ENCODE data around the gene TRAPPC11. TPM values are rescaled to one million over a fixed set of nuclear protein-coding genes. Genes with fewer than 3 reads are reported as not detected.
A peak's percentile ranks its signal among the peaks of the same experiment; 100 is the strongest.

Gene TRAPPC11
- total and polyA plus RNA-seq, 4 donors = 35.6 to 68.3 (median 46.1) TPM

DNA sequence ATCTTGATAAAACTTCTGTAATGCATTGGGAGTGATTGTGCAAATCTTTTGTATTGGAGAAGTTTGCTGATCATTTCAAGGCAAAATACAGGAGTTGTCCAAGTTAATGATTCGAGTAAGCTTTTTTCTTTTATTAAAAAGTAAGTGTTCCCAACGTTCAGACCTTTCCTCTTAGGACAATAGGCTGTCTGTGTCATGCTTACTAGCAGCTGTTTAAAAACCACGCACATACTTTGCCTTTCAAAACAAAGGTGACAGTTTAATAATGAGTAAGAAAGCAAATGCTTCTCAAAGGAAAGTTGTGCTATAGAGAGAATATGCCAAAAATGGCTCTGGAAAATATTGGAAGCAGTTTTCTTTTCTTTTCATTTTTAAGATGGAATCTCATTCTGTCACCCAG is 11.2 kb downstream of the TRAPPC11 start:
- no peak for DNase-seq (ENCODE audit: low read depth in 4 of 6, low spot score in 6 of 6)
- H3K27me3 ChIP-seq (ENCODE audit: control insufficient read depth, insufficient read depth, low read length) = no peaks in the 10 kb centered on the region
- H3K36me3 ChIP-seq (ENCODE audit: control insufficient read depth, insufficient read depth, low read length) = peaks cover 7% of the 10 kb centered on the region
- H3K27ac ChIP-seq (ENCODE audit: low read depth, low read length) = no peak overlapping the region
- no peaks in the 10 kb centered on the region for H3K9me3 ChIP-seq (ENCODE audit: control insufficient read depth, insufficient read depth, low read length)
- H3K4me1 ChIP-seq (ENCODE audit: control insufficient read depth, insufficient read depth, low read length) = no peaks in the 10 kb centered on the region
- no CpG with 5 or more reads among the region's 3 CpGs for WGBS (ENCODE audit: insufficient coverage)
- H3K4me3 ChIP-seq (ENCODE audit: low read depth, low read length) = no peak overlapping the region

GRCh38 chr4:183670960-183671555 is 12.0 kb downstream of the TRAPPC11 start:
- Histone ChIP-seq H3K9me3 (ENCODE audit: control insufficient read depth, insufficient read depth, low read length) (no peaks in the 10 kb centered on the region), H3K27me3 (ENCODE audit: control insufficient read depth, insufficient read depth, low read length) (no peaks in the 10 kb centered on the region), H3K36me3 (ENCODE audit: control insufficient read depth, insufficient read depth, low read length) (peaks cover 5% of the 10 kb centered on the region), H3K4me3 (ENCODE audit: low read depth, low read length) (no peak overlapping the region), H3K27ac (ENCODE audit: low read depth, low read length) (no peak overlapping the region), H3K4me1 (ENCODE audit: control insufficient read depth, insufficient read depth, low read length) (no peaks in the 10 kb centered on the region)
- WGBS (ENCODE audit: insufficient coverage) = 90% methylated on average over 10 of the region's 12 CpGs
- DNase-seq (ENCODE audit: low read depth in 4 of 6, low spot score in 6 of 6) = no peak

DNA sequence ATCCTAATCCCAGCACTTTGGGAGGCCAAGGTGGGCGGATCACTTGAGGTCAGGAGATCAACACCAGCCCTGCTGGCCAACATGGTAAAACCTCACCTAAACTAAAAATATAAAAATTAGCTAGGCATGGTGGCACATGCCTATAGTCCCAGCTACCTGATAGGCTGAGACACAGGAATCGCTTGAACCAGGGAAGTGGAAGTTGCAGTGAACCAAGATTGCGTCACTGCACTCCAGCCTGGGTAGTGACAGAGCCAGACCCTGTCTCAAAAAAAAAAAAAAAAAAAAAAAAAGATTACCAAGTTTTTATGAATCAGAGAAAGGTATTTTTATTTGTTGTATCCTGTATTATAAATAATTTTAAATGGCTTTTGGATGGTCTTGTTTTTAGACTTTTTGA is 15.1 kb downstream of the TRAPPC11 start:
- Histone ChIP-seq H3K27me3 (ENCODE audit: control insufficient read depth, insufficient read depth, low read length) (no peaks in the 10 kb centered on the region), H3K36me3 (ENCODE audit: control insufficient read depth, insufficient read depth, low read length) (peaks cover 18% of the 10 kb centered on the region), H3K4me1 (ENCODE audit: control insufficient read depth, insufficient read depth, low read length) (no peaks in the 10 kb centered on the region), H3K9me3 (ENCODE audit: control insufficient read depth, insufficient read depth, low read length) (no peaks in the 10 kb centered on the region), H3K4me3 (ENCODE audit: low read depth, low read length) (no peak overlapping the region), H3K27ac (ENCODE audit: low read depth, low read length) (no peak overlapping the region)
- no peak for DNase-seq (ENCODE audit: low read depth in 4 of 6, low spot score in 6 of 6)
- no CpG with 5 or more reads among the region's 3 CpGs for WGBS (ENCODE audit: insufficient coverage)

GRCh38 chr4:183675625-183676024 is 16.5 kb downstream of the TRAPPC11 start:
- Histone ChIP-seq H3K36me3 (ENCODE audit: control insufficient read depth, insufficient read depth, low read length) (peaks cover 17% of the 10 kb centered on the region), H3K27ac (ENCODE audit: low read depth, low read length) (no peak overlapping the region), H3K9me3 (ENCODE audit: control insufficient read depth, insufficient read depth, low read length) (no peaks in the 10 kb centered on the region), H3K4me1 (ENCODE audit: control insufficient read depth, insufficient read depth, low read length) (no peaks in the 10 kb centered on the region), H3K27me3 (ENCODE audit: control insufficient read depth, insufficient read depth, low read length) (no peaks in the 10 kb centered on the region), H3K4me3 (ENCODE audit: low read depth, low read length) (no peak overlapping the region)
- DNase-seq (ENCODE audit: low read depth in 4 of 6, low spot score in 6 of 6) = no peak
- 100% methylated on average over 2 of the region's 4 CpGs for WGBS (ENCODE audit: insufficient coverage)

DNA sequence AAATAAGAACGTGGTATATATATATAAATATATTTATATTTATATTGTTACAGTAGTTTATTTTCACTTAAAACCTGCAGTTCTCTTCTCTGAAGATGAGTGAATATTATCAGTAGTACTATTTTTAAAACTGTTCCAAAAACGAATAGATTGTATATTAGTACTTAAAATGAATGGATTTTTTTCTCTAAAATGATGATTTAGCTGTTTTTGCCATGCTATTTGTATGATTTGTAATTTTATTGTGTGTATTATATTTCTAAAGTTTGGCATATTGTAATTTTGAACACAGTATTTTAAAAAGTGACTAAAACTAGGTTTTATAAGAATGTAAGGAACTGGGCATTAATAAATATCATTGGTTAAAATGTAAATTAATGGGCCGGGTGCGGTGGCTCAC is 22.0 kb downstream of the TRAPPC11 start:
- Histone ChIP-seq H3K4me3 (ENCODE audit: low read depth, low read length) (no peak overlapping the region), H3K27me3 (ENCODE audit: control insufficient read depth, insufficient read depth, low read length) (no peaks in the 10 kb centered on the region), H3K4me1 (ENCODE audit: control insufficient read depth, insufficient read depth, low read length) (no peaks in the 10 kb centered on the region), H3K9me3 (ENCODE audit: control insufficient read depth, insufficient read depth, low read length) (no peaks in the 10 kb centered on the region), H3K27ac (ENCODE audit: low read depth, low read length) (no peak overlapping the region), H3K36me3 (ENCODE audit: control insufficient read depth, insufficient read depth, low read length) (peaks cover 29% of the 10 kb centered on the region)
- whole genome bisulfite sequencing (ENCODE audit: insufficient coverage) = no CpG with 5 or more reads among the region's 4 CpGs
- DNase-seq (ENCODE audit: low read depth in 4 of 6, low spot score in 6 of 6) = no peak

GRCh38 chr4:183686461-183686860 is 27.4 kb downstream of the TRAPPC11 start:
- no peak for DNase-seq (ENCODE audit: low read depth in 4 of 6, low spot score in 6 of 6)
- Histone ChIP-seq H3K9me3 (ENCODE audit: control insufficient read depth, insufficient read depth, low read length) (no peaks in the 10 kb centered on the region), H3K36me3 (ENCODE audit: control insufficient read depth, insufficient read depth, low read length) (peaks cover 26% of the 10 kb centered on the region), H3K4me1 (ENCODE audit: control insufficient read depth, insufficient read depth, low read length) (no peaks in the 10 kb centered on the region), H3K4me3 (ENCODE audit: low read depth, low read length) (no peak overlapping the region), H3K27ac (ENCODE audit: low read depth, low read length) (no peak overlapping the region), H3K27me3 (ENCODE audit: control insufficient read depth, insufficient read depth, low read length) (no peaks in the 10 kb centered on the region)
- WGBS (ENCODE audit: insufficient coverage) = 100% methylated on average over 1 of the region's 2 CpGs

DNA sequence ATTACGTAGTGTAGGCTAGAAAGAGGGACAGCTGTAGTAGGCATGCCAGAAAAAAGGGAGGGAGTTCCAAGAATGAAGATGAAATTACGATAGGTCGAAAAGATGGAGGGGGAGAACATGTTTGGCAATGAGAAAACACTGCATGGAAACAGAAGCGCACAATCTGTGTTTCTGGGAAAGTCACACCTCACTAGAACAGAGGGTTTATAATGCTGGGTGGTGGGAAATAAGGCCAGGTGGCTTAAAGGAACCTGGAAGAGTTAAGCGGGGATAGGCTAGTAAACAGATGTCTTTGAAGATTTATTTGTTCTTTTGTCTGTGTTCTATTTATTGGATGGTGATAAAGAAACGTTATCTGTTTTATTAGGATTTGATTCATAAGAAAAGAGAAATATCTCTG is 29.1 kb downstream of the TRAPPC11 start:
- no peaks in the 10 kb centered on the region for H3K4me1 ChIP-seq (ENCODE audit: control insufficient read depth, insufficient read depth, low read length)
- no peak overlapping the region for H3K27ac ChIP-seq (ENCODE audit: low read depth, low read length)
- H3K4me3 ChIP-seq (ENCODE audit: low read depth, low read length) = no peak overlapping the region
- DNase-seq (ENCODE audit: low read depth in 4 of 6, low spot score in 6 of 6) = peak in 1 of 6 donors; percentile 21
- no peaks in the 10 kb centered on the region for H3K9me3 ChIP-seq (ENCODE audit: control insufficient read depth, insufficient read depth, low read length)
- 90% methylated on average over 6 of the region's 6 CpGs for WGBS (ENCODE audit: insufficient coverage)
- H3K27me3 ChIP-seq (ENCODE audit: control insufficient read depth, insufficient read depth, low read length) = no peaks in the 10 kb centered on the region
- peaks cover 26% of the 10 kb centered on the region for H3K36me3 ChIP-seq (ENCODE audit: control insufficient read depth, insufficient read depth, low read length)

GRCh38 chr4:183691006-183691405 is 31.9 kb downstream of the TRAPPC11 start:
- no peak for DNase-seq (ENCODE audit: low read depth in 4 of 6, low spot score in 6 of 6)
- Histone ChIP-seq H3K4me3 (ENCODE audit: low read depth, low read length) (no peak overlapping the region), H3K27ac (ENCODE audit: low read depth, low read length) (no peak overlapping the region), H3K4me1 (ENCODE audit: control insufficient read depth, insufficient read depth, low read length) (no peaks in the 10 kb centered on the region), H3K9me3 (ENCODE audit: control insufficient read depth, insufficient read depth, low read length) (no peaks in the 10 kb centered on the region), H3K36me3 (ENCODE audit: control insufficient read depth, insufficient read depth, low read length) (peaks cover 27% of the 10 kb centered on the region), H3K27me3 (ENCODE audit: control insufficient read depth, insufficient read depth, low read length) (no peaks in the 10 kb centered on the region)

DNA sequence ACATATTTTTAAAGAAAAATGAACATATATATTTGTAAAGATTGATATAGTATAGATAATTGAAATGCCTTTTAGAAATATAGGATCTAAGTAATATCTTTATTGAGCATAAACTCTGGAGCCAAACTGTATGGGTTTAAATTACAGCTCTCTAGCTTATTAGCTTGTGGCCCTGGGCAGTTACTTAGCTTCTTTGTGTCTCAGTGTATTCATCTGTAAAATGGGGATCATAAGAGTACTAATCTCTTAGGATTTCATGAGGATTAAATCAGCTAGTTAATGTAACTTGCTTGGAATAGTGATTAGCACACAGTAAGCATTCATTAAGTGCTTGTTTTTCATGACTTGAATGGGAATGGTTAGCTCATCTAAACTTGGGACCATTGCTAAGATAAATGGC is 32.8 kb downstream of the TRAPPC11 start:
- Histone ChIP-seq H3K27ac (ENCODE audit: low read depth, low read length) (no peak overlapping the region), H3K4me3 (ENCODE audit: low read depth, low read length) (no peak overlapping the region), H3K9me3 (ENCODE audit: control insufficient read depth, insufficient read depth, low read length) (no peaks in the 10 kb centered on the region), H3K4me1 (ENCODE audit: control insufficient read depth, insufficient read depth, low read length) (no peaks in the 10 kb centered on the region), H3K27me3 (ENCODE audit: control insufficient read depth, insufficient read depth, low read length) (no peaks in the 10 kb centered on the region), H3K36me3 (ENCODE audit: control insufficient read depth, insufficient read depth, low read length) (peaks cover 26% of the 10 kb centered on the region)
- no peak for DNase-seq (ENCODE audit: low read depth in 4 of 6, low spot score in 6 of 6)

GRCh38 chr4:183698909-183699308 is 39.8 kb downstream of the TRAPPC11 start:
- Histone ChIP-seq H3K4me1 (ENCODE audit: control insufficient read depth, insufficient read depth, low read length) (no peaks in the 10 kb centered on the region), H3K36me3 (ENCODE audit: control insufficient read depth, insufficient read depth, low read length) (peaks cover 31% of the 10 kb centered on the region), H3K27me3 (ENCODE audit: control insufficient read depth, insufficient read depth, low read length) (no peaks in the 10 kb centered on the region), H3K9me3 (ENCODE audit: control insufficient read depth, insufficient read depth, low read length) (no peaks in the 10 kb centered on the region), H3K27ac (ENCODE audit: low read depth, low read length) (no peak overlapping the region), H3K4me3 (ENCODE audit: low read depth, low read length) (no peak overlapping the region)
- DNase-seq (ENCODE audit: low read depth in 4 of 6, low spot score in 6 of 6) = no peak
